ENCODE data around the gene HSPBAP1.

DNA sequence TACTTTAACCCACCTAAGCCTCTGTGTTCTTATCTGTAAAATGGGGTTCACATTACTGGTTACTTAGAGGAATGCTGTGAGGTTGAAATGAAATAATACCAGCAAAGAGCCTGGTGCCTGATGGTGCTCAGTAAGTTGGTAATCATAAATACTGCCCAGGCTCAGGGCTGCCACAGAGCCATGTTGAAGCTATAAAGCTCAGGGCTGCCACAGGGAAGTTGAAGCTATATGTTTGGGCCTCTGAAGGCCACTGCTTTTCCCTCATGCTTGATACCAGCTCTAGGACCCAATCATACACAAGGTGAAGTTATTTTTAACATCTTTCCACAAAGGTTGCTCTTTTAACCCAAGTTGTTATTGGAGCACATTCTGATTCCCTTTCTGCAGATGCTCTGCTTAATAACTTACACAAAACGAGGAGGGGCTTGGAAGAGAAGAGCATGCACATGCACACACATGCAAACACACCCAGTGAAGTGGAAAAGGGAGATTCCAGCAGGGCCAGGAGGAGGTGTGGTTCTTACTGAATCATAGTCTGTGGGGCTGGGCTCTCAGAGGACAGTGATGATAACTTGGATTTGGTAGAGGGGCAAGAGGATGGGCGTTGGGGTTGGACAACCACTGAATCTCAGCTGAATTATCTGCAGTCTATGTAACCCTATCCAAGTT lies 95.5 kb downstream of the HSPBAP1 start:
- TF ChIP-seq CTCF (IDR thresholded peaks at IDR 0.05 in 8 of 11, conservative IDR thresholded peaks at IDR 0.05 in 3 of 11) = no peak
- TF ChIP-seq POLR2AphosphoS5 (IDR thresholded peaks at IDR 0.05) = peak in 1 of 3 donors; percentile 52

Data from spleen (tissue), 7 donors.